Aorta (tissue), 5 donors: ENCODE measurements around the gene SIGLEC8. TPM values are rescaled to one million over a fixed set of nuclear protein-coding genes. Genes with fewer than 3 reads are reported as not detected.
A peak's percentile ranks its signal among the peaks of the same experiment; 100 is the strongest.

Experiments
- ATAC-seq: fragments of 200-7000 bp; cut with Tn5 transposase; one replicate; pipeline ENCODE4 v1.9.1; 2022; ENCODE audit warnings: moderate library complexity; ENCODE audit not compliant: low FRiP score
- DNase-seq, 2 donors: peaks; one replicate each; pipeline ENCODE4 v3.0.0-alpha.2; 2020
- H3K27ac ChIP-seq, 2 donors: one replicate each; pipeline ENCODE4 v1.5.1; 2013; ENCODE audit warnings: low read length in 2 of 2, mild to moderate bottlenecking in 2 of 2, moderate library complexity in 2 of 2, control low read depth in 1 of 2, inconsistent platforms in 1 of 2, low read depth in 1 of 2
- H3K27me3 ChIP-seq, 2 donors: one replicate each; pipeline ENCODE4 v1.6.1; 2013; ENCODE audit warnings: control low read depth in 1 of 2, low read length in 1 of 2, mild to moderate bottlenecking in 1 of 2, moderate library complexity in 1 of 2; ENCODE audit not compliant: insufficient read depth in 2 of 2, control insufficient read depth in 1 of 2
- H3K36me3 ChIP-seq, 2 donors: one replicate each; pipeline ENCODE4 v1.6.1; 2013; ENCODE audit warnings: control low read depth in 1 of 2, low read length in 1 of 2, mild to moderate bottlenecking in 1 of 2; ENCODE audit not compliant: insufficient read depth in 2 of 2, control insufficient read depth in 1 of 2
- H3K4me1 ChIP-seq, 2 donors: one replicate each; pipeline ENCODE4 v1.6.1; 2013; ENCODE audit warnings: low read length in 2 of 2, control low read depth in 1 of 2, mild to moderate bottlenecking in 1 of 2, moderate library complexity in 1 of 2; ENCODE audit not compliant: insufficient read depth in 2 of 2, control insufficient read depth in 1 of 2
- H3K4me3 ChIP-seq, 2 donors: one replicate each; pipeline ENCODE4 v1.5.1; 2013; ENCODE audit warnings: low read length in 2 of 2, control low read depth in 1 of 2, mild to moderate bottlenecking in 1 of 2
- H3K9me3 ChIP-seq: one replicate; pipeline ENCODE4 v1.6.1; 2013; ENCODE audit warnings: mild to moderate bottlenecking, low read length; ENCODE audit not compliant: control insufficient read depth
- WGBS, 2 donors: extraction: QIAGEN DNeasy Blood & Tissue Kit; methylation state at CpG; one replicate each; pipeline ENCODE4 v1.1.7; 2013; 5-methylcytosine and 5-hydroxymethylcytosine counted together
- intact Hi-C, 2 donors: fragments of 100-400 bp; cut with DNase I; formaldehyde crosslinking; loops; one replicate each; pipeline versions ENCODE4 v1.14.2 to v1.15.0; 2022
- polyA plus RNA-seq, 2 donors: library from polyadenylated mRNA; stranded (reverse); fragments of 200-250 nt; gene quantifications; one replicate each; pipeline ENCODE4 v1.2.3, GENCODE V29; 2013
- total RNA-seq, 2 donors: library from RNA; stranded (reverse); fragmentation: NEBNext Ultra II Directional; extraction: Animal tissue kit (Norgen Biotek cat#: 25700); gene quantifications; one replicate each; pipeline ENCODE4 v1.2.1, GENCODE V29; 2021
- donor health status: healthy with polysubstance abuse.
- donor health status: Bipolar disorder and iron deficiency.
- donor health status: DM: no; HTN: no; CAD: no.
- donor health status: DM: no; HTN: no; CAD: no.
- donor health status: DM: yes; HTN: yes; CAD: no.

SIGLEC8 gene
- total and polyA plus RNA-seq, 4 donors = 0.15 to 1.1 (median 0.42) TPM

DNA sequence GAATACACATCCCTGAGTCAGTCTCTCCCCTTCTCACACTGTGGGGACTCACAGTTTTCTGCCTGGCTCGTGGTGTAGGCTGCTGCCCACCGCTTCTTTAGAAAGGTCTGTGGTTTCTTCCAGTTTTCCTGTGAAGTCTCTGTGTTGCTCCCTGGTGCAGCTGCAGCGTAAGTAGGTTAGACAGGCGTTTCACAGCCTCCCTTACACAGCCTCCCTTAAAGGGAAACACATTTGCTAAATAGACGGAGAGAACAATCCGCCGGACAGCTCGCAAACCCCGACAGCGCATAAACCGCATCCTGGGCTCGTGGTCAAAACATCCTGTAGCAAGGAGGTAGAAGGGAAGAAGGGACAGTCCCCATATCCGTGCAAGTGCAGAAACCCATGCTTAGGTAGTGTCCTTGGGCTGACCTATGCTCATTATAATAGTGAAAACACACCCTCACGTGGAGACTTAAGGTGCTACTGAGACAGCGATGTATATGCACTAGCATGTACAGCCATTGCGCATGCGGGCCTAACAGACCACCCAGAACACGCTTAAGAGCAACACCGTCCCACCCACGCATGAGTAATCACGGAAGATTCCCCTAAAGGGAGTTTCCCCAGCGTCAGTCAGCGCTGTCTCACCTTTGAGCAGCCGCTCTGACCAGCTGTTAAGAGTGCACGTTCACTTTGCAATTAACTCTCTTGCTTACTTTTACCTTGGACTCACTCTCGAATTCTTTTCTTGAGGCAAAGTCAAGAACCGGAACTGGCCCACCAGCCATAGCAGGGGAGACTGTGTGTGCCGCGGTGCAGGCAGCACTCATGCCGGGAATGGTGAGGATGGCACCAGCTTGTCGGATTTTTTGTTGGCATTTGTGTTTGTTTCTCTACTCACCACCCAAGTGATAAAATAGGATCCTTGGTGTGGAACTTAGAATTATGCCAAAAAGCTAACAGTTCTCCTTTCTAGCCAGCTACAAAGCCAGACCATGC is 16.6 kb downstream of the SIGLEC8 start:
- Histone ChIP-seq H3K27ac (no peak overlapping the region), H3K36me3 (no peaks in the 10 kb centered on the region), H3K9me3 (no peaks in the 10 kb centered on the region), H3K4me3 (no peak overlapping the region), H3K27me3 (no peaks in the 10 kb centered on the region), H3K4me1 (no peaks in the 10 kb centered on the region)
- intact Hi-C loops = no loop called here
- WGBS, 2 donors = 72 to 73% methylated on average over 31 of the region's 31 CpGs
- ATAC-seq (peak; percentile 22), DNase-seq (no peak)

DNA sequence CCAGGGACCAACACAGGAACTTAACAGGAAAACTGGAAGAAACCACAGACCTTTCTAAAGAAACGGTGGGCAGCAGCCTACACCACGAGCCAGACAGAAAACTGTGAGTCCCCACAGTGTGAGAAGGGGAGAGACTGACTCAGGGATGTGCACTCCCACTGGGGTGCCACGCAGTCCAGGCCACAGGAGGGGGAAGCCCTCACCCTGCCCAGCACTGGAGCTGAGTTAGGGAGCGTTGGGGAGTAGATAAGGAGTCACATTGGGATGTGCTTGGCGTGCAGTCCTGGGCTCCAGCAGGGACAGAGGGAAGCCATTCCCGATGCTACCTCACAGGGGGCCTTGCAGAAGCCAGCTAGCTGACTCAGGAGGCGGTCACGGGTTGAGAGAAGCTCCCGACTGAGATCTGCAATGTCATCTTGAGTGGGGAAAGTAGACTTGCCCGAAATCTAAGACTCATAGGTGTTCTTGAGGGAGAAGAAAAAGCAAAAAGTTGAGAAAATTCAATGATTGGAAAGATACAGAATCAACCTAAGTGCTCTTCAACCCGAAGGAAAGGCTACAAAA is 17.3 kb downstream of the SIGLEC8 start:
- intact Hi-C loops = no loop called here
- 46 to 47% methylated on average over 11 of the region's 11 CpGs for WGBS, 2 donors
- Histone ChIP-seq H3K4me1 (no peaks in the 10 kb centered on the region), H3K27me3 (no peaks in the 10 kb centered on the region), H3K9me3 (peaks cover 1% of the 10 kb centered on the region), H3K27ac (no peak overlapping the region), H3K4me3 (no peak overlapping the region), H3K36me3 (no peaks in the 10 kb centered on the region)
- no peak for DNase-seq
- ATAC-seq = no peak

DNA sequence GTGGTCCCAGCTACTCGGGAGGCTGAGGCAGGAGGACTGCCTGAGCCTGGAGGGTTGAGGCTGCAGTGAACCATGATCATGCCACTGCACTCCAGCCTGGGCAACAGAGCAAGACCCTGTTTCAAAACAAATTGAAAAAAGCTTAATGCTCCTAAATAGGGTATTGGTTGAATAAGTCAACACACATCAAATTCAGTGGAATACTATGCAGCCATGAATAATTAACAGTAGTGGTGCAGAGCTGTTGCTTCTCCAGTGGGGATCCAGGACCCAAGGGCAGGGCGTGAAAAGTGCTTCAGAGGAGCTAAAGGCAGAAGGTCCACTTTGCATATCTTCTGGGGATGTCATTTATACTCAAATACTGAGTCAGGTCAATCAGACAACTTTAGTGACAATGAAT is 18.2 kb downstream of the SIGLEC8 start:
- intact Hi-C loops = no loop called here
- 50 to 70% methylated on average over 2 of the region's 2 CpGs for WGBS, 2 donors
- H3K4me1 ChIP-seq = no peaks in the 10 kb centered on the region
- ATAC-seq (no peak), DNase-seq (no peak)
- H3K36me3 ChIP-seq = no peaks in the 10 kb centered on the region
- peaks cover 1% of the 10 kb centered on the region for H3K9me3 ChIP-seq
- no peak overlapping the region for H3K4me3 ChIP-seq
- no peak overlapping the region for H3K27ac ChIP-seq
- H3K27me3 ChIP-seq = no peaks in the 10 kb centered on the region

DNA sequence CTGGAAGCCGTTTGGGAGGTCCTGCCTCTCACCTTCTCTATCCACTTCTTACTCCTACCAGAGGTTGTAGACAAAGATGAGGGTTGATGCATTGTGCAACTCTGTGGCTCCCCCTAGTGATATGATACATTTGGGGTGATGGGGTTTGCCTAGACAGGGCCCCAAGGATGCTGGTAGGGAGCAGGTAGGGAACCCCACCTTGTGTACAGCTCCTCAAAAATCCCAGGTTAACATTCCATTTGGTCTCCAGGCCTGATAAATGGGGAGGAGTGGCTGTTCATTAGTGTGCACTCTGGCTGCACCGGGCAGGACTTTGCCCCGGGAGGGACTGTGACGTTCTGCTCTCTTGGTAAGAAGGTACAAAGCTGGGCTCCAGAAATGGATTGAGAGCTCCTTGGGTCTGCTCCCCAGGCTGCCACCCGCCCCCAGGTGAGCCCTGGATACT is 19.2 kb downstream of the SIGLEC8 start:
- ATAC-seq = no peak
- no peaks in the 10 kb centered on the region for H3K4me1 ChIP-seq
- H3K36me3 ChIP-seq = no peaks in the 10 kb centered on the region
- no peak for DNase-seq
- H3K4me3 ChIP-seq = no peak overlapping the region
- H3K27ac ChIP-seq = no peak overlapping the region
- WGBS, 2 donors = 46 to 49% methylated on average over 5 of the region's 5 CpGs
- intact Hi-C loops = loop anchor here (2.0 kb wide), 1 partner anchor 100 kb away; no protein-coding TSS in a partner anchor
- no peaks in the 10 kb centered on the region for H3K27me3 ChIP-seq
- peaks cover 1% of the 10 kb centered on the region for H3K9me3 ChIP-seq

DNA sequence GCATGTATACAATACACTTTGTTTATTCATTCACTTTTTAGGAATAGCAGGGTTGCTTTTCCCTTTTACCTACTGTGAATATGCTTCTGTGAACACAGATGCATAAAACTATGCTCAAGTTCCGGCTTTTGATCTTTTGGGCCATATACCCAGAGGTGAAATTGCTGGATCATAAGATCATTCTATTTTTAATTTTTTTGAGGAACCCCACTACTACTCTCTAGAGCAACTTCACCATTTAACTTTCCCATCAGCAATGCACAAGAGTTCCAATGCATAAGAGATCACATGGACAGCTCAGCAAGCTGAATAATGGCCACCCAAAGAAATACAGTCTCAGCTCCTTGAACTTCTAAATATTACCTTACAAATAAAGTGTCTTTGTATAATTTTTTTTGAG is 23.8 kb downstream of the SIGLEC8 start:
- 74% methylated on average over 1 of the region's 1 CpG for WGBS, 2 donors
- DNase-seq (no peak), ATAC-seq (no peak)
- Histone ChIP-seq H3K9me3 (peaks cover 1% of the 10 kb centered on the region), H3K4me3 (no peak overlapping the region), H3K27ac (no peak overlapping the region), H3K27me3 (no peaks in the 10 kb centered on the region), H3K4me1 (no peaks in the 10 kb centered on the region), H3K36me3 (no peaks in the 10 kb centered on the region)
- intact Hi-C loops = no loop called here

DNA sequence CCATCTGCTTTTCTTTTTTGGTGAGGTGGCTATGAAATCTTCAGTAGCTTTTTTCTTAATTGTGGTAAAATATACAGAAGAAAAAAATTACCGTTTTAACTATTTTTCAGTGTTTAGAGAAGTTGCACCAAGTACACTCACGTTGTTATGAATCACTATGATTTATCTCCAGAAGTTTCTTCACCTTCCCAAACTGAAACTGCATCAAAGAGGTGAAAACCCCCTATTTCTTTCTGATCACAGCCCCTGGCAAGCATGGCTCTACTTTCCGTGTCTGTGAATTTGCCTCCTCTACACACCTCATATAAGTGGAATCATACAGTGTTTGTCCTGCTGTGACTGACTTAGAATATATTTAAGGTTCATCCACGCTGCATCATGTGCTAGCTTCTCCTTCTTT is 25.2 kb downstream of the SIGLEC8 start:
- Histone ChIP-seq H3K9me3 (peaks cover 1% of the 10 kb centered on the region), H3K4me1 (no peaks in the 10 kb centered on the region), H3K4me3 (no peak overlapping the region), H3K27ac (no peak overlapping the region), H3K36me3 (no peaks in the 10 kb centered on the region), H3K27me3 (no peaks in the 10 kb centered on the region)
- 50 to 54% methylated on average over 4 of the region's 4 CpGs for WGBS, 2 donors
- no peak for DNase-seq
- intact Hi-C loops = no loop called here
- ATAC-seq = no peak

DNA sequence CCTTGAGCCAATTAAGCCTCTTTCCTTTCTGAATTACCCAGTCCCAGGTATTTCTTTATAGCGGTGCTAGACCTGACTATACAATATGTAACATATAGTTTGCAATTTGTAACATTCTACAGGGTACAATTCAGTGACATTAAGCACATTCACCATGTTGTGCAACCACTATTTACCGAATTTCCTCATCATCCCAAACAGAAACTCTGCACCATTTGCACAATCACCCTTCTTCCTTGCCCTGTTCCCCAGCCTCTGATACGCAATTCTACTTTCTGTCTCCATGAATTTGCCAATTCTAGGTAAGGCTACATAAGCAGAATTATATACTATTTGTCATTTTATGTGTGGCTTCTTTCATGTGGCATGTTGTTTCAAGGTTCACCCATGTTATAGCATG is 27.1 kb downstream of the SIGLEC8 start:
- Histone ChIP-seq H3K4me3 (no peak overlapping the region), H3K4me1 (no peaks in the 10 kb centered on the region), H3K36me3 (no peaks in the 10 kb centered on the region), H3K27ac (no peak overlapping the region), H3K27me3 (no peaks in the 10 kb centered on the region), H3K9me3 (peaks cover under 1% of the 10 kb centered on the region)
- WGBS, 2 donors = 43 to 46% methylated on average over 3 of the region's 3 CpGs
- ATAC-seq (no peak), DNase-seq (no peak)
- intact Hi-C loops = no loop called here

DNA sequence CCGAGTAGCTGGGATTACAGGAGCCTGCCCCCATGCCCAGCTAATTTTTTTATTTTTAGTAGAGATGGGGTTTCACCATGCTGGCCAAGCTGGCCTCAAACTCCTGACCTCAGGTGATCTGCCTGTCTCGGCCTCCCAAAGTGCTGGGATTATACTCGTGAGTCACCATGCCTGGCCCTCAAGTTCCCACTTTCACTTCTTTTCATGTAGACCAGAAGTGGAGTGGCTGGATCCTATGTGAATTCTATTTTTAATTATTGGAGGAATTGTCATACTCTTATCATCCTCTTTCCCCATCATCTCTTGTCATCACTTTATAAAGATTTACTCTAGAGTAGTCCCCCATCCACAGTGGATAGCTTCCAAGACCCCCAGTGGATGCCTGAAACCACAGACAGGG is 28.0 kb downstream of the SIGLEC8 start:
- Histone ChIP-seq H3K27me3 (no peaks in the 10 kb centered on the region), H3K4me3 (no peak overlapping the region), H3K9me3 (no peaks in the 10 kb centered on the region), H3K27ac (no peak overlapping the region), H3K36me3 (no peaks in the 10 kb centered on the region), H3K4me1 (no peaks in the 10 kb centered on the region)
- ATAC-seq (no peak), DNase-seq (no peak)
- intact Hi-C loops = no loop called here
- 48 to 60% methylated on average over 3 of the region's 3 CpGs for WGBS, 2 donors

DNA sequence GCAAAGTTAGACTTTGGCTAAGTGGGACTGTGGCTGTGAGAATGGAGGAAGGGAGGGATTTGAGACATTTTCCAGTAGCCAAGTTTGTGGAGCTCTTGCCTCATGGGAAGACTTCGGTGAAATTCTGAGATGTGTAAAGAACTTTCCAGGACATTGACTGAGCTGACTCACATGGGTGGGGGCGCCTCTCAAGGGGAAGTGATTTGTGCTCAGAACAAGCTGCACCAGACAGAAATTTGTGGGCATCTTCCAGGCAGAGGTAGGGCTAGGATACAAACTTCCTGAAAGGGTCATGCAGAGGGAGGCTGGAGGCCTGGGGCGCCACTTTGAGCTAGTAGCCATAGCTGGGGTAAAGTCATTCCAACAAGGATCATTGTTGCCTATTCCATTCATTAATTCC is 31.1 kb downstream of the SIGLEC8 start:
- intact Hi-C loops = no loop called here
- Histone ChIP-seq H3K27me3 (no peaks in the 10 kb centered on the region), H3K4me3 (no peak overlapping the region), H3K36me3 (no peaks in the 10 kb centered on the region), H3K4me1 (no peaks in the 10 kb centered on the region), H3K27ac (no peak overlapping the region), H3K9me3 (no peaks in the 10 kb centered on the region)
- 76% methylated on average over 3 of the region's 3 CpGs for whole genome bisulfite sequencing, 2 donors
- ATAC-seq (no peak), DNase-seq (no peak)
